Gastrocnemius medialis (tissue), 4 donors: ENCODE results near the gene RITA1. TPM values are rescaled to one million over a fixed set of nuclear protein-coding genes. Genes with fewer than 3 reads are reported as not detected.
A peak's percentile ranks its signal among the peaks of the same experiment; 100 is the strongest.

Experiments
- ATAC-seq, 2 donors: fragments of 150-250 bp; one replicate each; pipeline ENCODE4 v1.9.1; 2016
- DNase-seq, 2 donors: peaks; one replicate each; pipeline ENCODE4 v3.0.0-alpha.2; 2019
- H3K27ac ChIP-seq, 4 donors: fragments of 200-600 bp; sonication (generic); 1 replicate in 1 of 4; 2 replicates in 3 of 4; pipeline ENCODE4 v1.5.1; 2016 to 2018; ENCODE audit warnings: mild to moderate bottlenecking in 2 of 4, moderate library complexity in 1 of 4
- H3K27me3 ChIP-seq, 3 donors: fragments of 200-600 bp; sonication (generic) in 2 of 3; 1 replicate in 1 of 3; 2 replicates in 2 of 3; pipeline versions ENCODE4 v1.5.1 to v1.6.0; 2016 to 2019; ENCODE audit warnings: mild to moderate bottlenecking in 1 of 3, moderate library complexity in 1 of 3
- H3K36me3 ChIP-seq, 2 donors: fragments of 200-600 bp; sonication (generic) in 1 of 2; one replicate each; pipeline ENCODE4 v1.5.1; 2017 to 2018
- H3K4me1 ChIP-seq, 2 donors: fragments of 200-600 bp; sonication (generic) in 1 of 2; one replicate each; pipeline ENCODE4 v1.5.1; 2016 to 2017; ENCODE audit warnings: mild to moderate bottlenecking in 2 of 2
- H3K4me3 ChIP-seq, 4 donors: fragments of 200-600 bp; sonication (generic) in 3 of 4; 1 replicate in 1 of 4; 2 replicates in 3 of 4; pipeline ENCODE4 v1.5.1; 2016 to 2019; ENCODE audit warnings: mild to moderate bottlenecking in 2 of 4
- H3K9me3 ChIP-seq, 3 donors: fragments of 200-600 bp; sonication (generic) in 2 of 3; 1 replicate in 1 of 3; 2 replicates in 2 of 3; pipeline ENCODE4 v1.5.1; 2016 to 2019
- CTCF ChIP-seq, 5 experiments: fragments of 450-650 bp in 3 of 5; fragments of 200-600 bp in 2 of 5; sonication (generic) in 2 of 5; IDR thresholded peaks in 4 of 5; conservative IDR thresholded peaks in 1 of 5; 1 replicate in 4 of 5; 2 replicates in 1 of 5; pipeline ENCODE4 v1.5.1; 2016 to 2019; ENCODE audit warnings: antibody characterized with exemption in 5 of 5, mild to moderate bottlenecking in 3 of 5, moderate library complexity in 3 of 5
- POLR2A ChIP-seq, 2 donors: fragments of 450-650 bp; IDR thresholded peaks; one replicate each; pipeline ENCODE4 v1.6.1; 2017; ENCODE audit warnings: antibody characterized with exemption in 2 of 2, mild to moderate bottlenecking in 2 of 2, moderate library complexity in 2 of 2
- in situ Hi-C, 4 donors: fragments of 200-750 bp; cut with MboI; loops; one replicate each; pipeline versions ENCODE4 v1.15.0 to v1.8.0; 2017; ENCODE audit warnings: low sequenced_read_pairs in 4 of 4
- intact Hi-C: fragments of 100-400 bp; cut with DNase I; formaldehyde crosslinking; loops from one replicate; pipeline ENCODE4 v1.15.1; 2023; ENCODE audit warnings: low total_unique reads
- total RNA-seq, 4 donors: library from RNA; depleted of rRNA; stranded (reverse); fragments of >200 nt; gene quantifications; one replicate each; pipeline versions ENCODE4 v1.1.0 to v1.2.3, GENCODE V29; 2016

Gene RITA1
- total RNA-seq, 4 donors from 2014 or later: 17.7 to 31.2 (median 23.1) TPM

GRCh38 chr12:113162102-113163029 lies 23.2 kb upstream of the RITA1 start:
- no peaks in the 10 kb centered on the region for H3K27me3 ChIP-seq
- H3K4me1 ChIP-seq: no peaks in the 10 kb centered on the region
- H3K36me3 ChIP-seq: peaks cover 0 to 100% of the 10 kb centered on the region in 2 donors
- no peaks in the 10 kb centered on the region for H3K9me3 ChIP-seq
- intact Hi-C loops: no loop called here
- H3K4me3 ChIP-seq: no peak overlapping the region
- TF ChIP-seq CTCF (IDR thresholded peaks at IDR 0.05 in 4 of 5, conservative IDR thresholded peaks at IDR 0.05 in 1 of 5): no peak
- TF ChIP-seq POLR2A (IDR thresholded peaks at IDR 0.05): no peak
- ATAC-seq (peak in 1 of 2 donors; percentile 39), DNase-seq (no peak)
- no peak overlapping the region for H3K27ac ChIP-seq
- in situ Hi-C loops: no loop called here

- H3K27me3 ChIP-seq: no peaks in the 10 kb centered on the region
- no peaks in the 10 kb centered on the region for H3K9me3 ChIP-seq
- no peak overlapping the region for H3K4me3 ChIP-seq
- H3K36me3 ChIP-seq: peaks cover 0 to 100% of the 10 kb centered on the region in 2 donors
- no peak for TF ChIP-seq CTCF (IDR thresholded peaks at IDR 0.05 in 4 of 5, conservative IDR thresholded peaks at IDR 0.05 in 1 of 5)
- TF ChIP-seq POLR2A (IDR thresholded peaks at IDR 0.05): no peak
- intact Hi-C loops: no loop called here
- DNase-seq (no peak), ATAC-seq (no peak)
- H3K4me1 ChIP-seq: no peaks in the 10 kb centered on the region
- in situ Hi-C loops: no loop called here
- H3K27ac ChIP-seq: no peak overlapping the region
Observed at GRCh38 chr12:113163030-113163360, 22.5 kb upstream of the RITA1 start.

- Histone ChIP-seq H3K27ac (no peak overlapping the region), H3K4me3 (no peak overlapping the region), H3K36me3 (peaks cover 2 to 100% of the 10 kb centered on the region in 2 donors), H3K4me1 (no peaks in the 10 kb centered on the region), H3K9me3 (no peaks in the 10 kb centered on the region), H3K27me3 (no peaks in the 10 kb centered on the region)
- TF ChIP-seq CTCF (IDR thresholded peaks at IDR 0.05 in 4 of 5, conservative IDR thresholded peaks at IDR 0.05 in 1 of 5): no peak
- no peak for TF ChIP-seq POLR2A (IDR thresholded peaks at IDR 0.05)
- ATAC-seq: no peak
- intact Hi-C loops (no loop called here), in situ Hi-C loops (no loop called here)
- DNase-seq: no peak
Observed at GRCh38 chr12:113164014-113164413, 21.5 kb upstream of the RITA1 start.

- Histone ChIP-seq H3K4me1 (no peaks in the 10 kb centered on the region), H3K27me3 (no peaks in the 10 kb centered on the region), H3K9me3 (no peaks in the 10 kb centered on the region), H3K27ac (no peak overlapping the region), H3K4me3 (no peak overlapping the region), H3K36me3 (peaks cover 3 to 100% of the 10 kb centered on the region in 2 donors)
- DNase-seq: no peak
- intact Hi-C loops: no loop called here
- TF ChIP-seq CTCF (IDR thresholded peaks at IDR 0.05 in 4 of 5, conservative IDR thresholded peaks at IDR 0.05 in 1 of 5): no peak
- no peak for TF ChIP-seq POLR2A (IDR thresholded peaks at IDR 0.05)
- no peak for ATAC-seq
- in situ Hi-C loops: no loop called here
Observed at GRCh38 chr12:113165521-113166450, 19.7 kb upstream of the RITA1 start.
